ENCODE data around the gene UBXN11. TPM values are rescaled to one million over a fixed set of nuclear protein-coding genes. Genes with fewer than 3 reads are reported as not detected.

The UBXN11 gene
- total and polyA plus RNA-seq, 9 donors = 3.6 to 37.0 (median 26.0) TPM

- Histone ChIP-seq H3K27ac (no peak overlapping the region), H3K4me1 (ENCODE audit: insufficient read depth) (no peaks in the 10 kb centered on the region), H3K27me3 (no peaks in the 10 kb centered on the region), H3K36me3 (no peaks in the 10 kb centered on the region), H3K4me3 (no peak overlapping the region), H3K9me3 (no peaks in the 10 kb centered on the region)
- no peak for DNase-seq
- 70 to 73% (median 71%) methylated on average over 9 of the region's 9 CpGs for WGBS, 3 donors
- intact Hi-C loops (cut with DNase I) = no loop called here
- TF ChIP-seq POLR2A (IDR thresholded peaks at IDR 0.05) (no peak), EP300 (IDR thresholded peaks at IDR 0.05) (no peak)
Measured at GRCh38 chr1:26350701-26351589, 44.5 kb upstream of the UBXN11 start.

GRCh38 chr1:26350343-26350700, 43.9 kb upstream of the UBXN11 start:
- intact Hi-C loops (cut with DNase I) = no loop called here
- no peaks in the 10 kb centered on the region for H3K4me1 ChIP-seq (ENCODE audit: insufficient read depth)
- TF ChIP-seq EP300 (IDR thresholded peaks at IDR 0.05) (no peak), CTCF (IDR thresholded peaks at IDR 0.05) (no peak), POLR2A (IDR thresholded peaks at IDR 0.05) (no peak)
- H3K27ac ChIP-seq = no peak overlapping the region
- no peak overlapping the region for H3K4me3 ChIP-seq
- no peak for DNase-seq
- 75 to 79% (median 79%) methylated on average over 2 of the region's 2 CpGs for WGBS, 3 donors
- H3K36me3 ChIP-seq = no peaks in the 10 kb centered on the region
- no peaks in the 10 kb centered on the region for H3K27me3 ChIP-seq
- H3K9me3 ChIP-seq = no peaks in the 10 kb centered on the region

- no peak for DNase-seq
- H3K4me3 ChIP-seq = no peak overlapping the region
Measured at GRCh38 chr1:26349877-26350244, 43.4 kb upstream of the UBXN11 start.

GRCh38 chr1:26349188-26349876, 42.9 kb upstream of the UBXN11 start:
- no peaks in the 10 kb centered on the region for H3K36me3 ChIP-seq
- no peak overlapping the region for H3K4me3 ChIP-seq
- no peak overlapping the region for H3K27ac ChIP-seq
- intact Hi-C loops (cut with DNase I) = no loop called here
- H3K4me1 ChIP-seq (ENCODE audit: insufficient read depth) = no peaks in the 10 kb centered on the region
- no peaks in the 10 kb centered on the region for H3K27me3 ChIP-seq
- 75 to 80% (median 77%) methylated on average over 7 of the region's 7 CpGs for WGBS, 3 donors
- H3K9me3 ChIP-seq = no peaks in the 10 kb centered on the region
- DNase-seq = no peak
- TF ChIP-seq EP300 (IDR thresholded peaks at IDR 0.05) (no peak), CTCF (IDR thresholded peaks at IDR 0.05) (no peak), POLR2A (IDR thresholded peaks at IDR 0.05) (no peak)

More at GRCh38 chr1:26349877-26350244, 43.4 kb upstream of the UBXN11 start:
- intact Hi-C loops (cut with DNase I) = no loop called here
- Histone ChIP-seq H3K27ac (no peak overlapping the region), H3K9me3 (no peaks in the 10 kb centered on the region), H3K36me3 (no peaks in the 10 kb centered on the region), H3K27me3 (no peaks in the 10 kb centered on the region), H3K4me1 (ENCODE audit: insufficient read depth) (no peaks in the 10 kb centered on the region)
- TF ChIP-seq CTCF (IDR thresholded peaks at IDR 0.05) (no peak), POLR2A (IDR thresholded peaks at IDR 0.05) (no peak), EP300 (IDR thresholded peaks at IDR 0.05) (no peak)
- 72 to 73% (median 73%) methylated on average over 5 of the region's 5 CpGs for WGBS, 3 donors
